ENCODE results near the gene CAMSAP3.

Gene CAMSAP3

DNA sequence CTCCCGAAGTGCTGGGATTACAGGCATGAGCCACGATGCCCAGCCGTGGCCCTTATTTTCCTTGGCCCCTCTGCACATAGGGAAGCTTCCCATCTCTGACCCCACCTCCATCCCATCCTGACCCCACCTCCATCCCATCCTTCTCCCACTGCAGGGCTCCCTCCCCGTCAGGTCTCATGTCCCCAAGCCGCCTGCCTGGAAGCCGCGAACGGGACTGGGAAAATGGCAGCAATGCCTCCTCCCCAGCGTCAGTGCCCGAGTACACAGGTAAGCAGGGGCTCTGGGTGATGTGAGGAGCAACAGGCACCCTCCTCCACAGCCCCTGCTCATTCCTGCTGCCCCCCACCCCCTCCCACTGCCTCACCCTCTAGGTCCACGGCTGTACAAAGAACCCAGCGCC is 21.5 kb downstream of the CAMSAP3 start:
- DNase-seq (no peak), ATAC-seq (ENCODE audit: insufficient read depth, low read depth) (no peak)
- no peaks in the 10 kb centered on the region for H3K27me3 ChIP-seq (ENCODE audit: insufficient read depth, low read length, poor library complexity)
- no peak overlapping the region for H3K27ac ChIP-seq (ENCODE audit: low read length)
- no peak overlapping the region for H3K9ac ChIP-seq (ENCODE audit: low read depth, low read length)
- no peaks in the 10 kb centered on the region for H3K4me1 ChIP-seq (ENCODE audit: insufficient read depth, low read length)
- TF ChIP-seq, protein P1, sequence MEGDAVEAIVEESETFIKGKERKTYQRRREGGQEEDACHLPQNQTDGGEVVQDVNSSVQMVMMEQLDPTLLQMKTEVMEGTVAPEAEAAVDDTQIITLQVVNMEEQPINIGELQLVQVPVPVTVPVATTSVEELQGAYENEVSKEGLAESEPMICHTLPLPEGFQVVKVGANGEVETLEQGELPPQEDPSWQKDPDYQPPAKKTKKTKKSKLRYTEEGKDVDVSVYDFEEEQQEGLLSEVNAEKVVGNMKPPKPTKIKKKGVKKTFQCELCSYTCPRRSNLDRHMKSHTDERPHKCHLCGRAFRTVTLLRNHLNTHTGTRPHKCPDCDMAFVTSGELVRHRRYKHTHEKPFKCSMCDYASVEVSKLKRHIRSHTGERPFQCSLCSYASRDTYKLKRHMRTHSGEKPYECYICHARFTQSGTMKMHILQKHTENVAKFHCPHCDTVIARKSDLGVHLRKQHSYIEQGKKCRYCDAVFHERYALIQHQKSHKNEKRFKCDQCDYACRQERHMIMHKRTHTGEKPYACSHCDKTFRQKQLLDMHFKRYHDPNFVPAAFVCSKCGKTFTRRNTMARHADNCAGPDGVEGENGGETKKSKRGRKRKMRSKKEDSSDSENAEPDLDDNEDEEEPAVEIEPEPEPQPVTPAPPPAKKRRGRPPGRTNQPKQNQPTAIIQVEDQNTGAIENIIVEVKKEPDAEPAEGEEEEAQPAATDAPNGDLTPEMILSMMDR (IDR thresholded peaks at IDR 0.05; ENCODE audit: borderline replicate concordance, extremely low read depth, low read length, poor library complexity, severe bottlenecking) = no peak
- TF ChIP-seq EZH2 (IDR thresholded peaks at IDR 0.05; ENCODE audit: borderline replicate concordance, low read depth, low read length, severe bottlenecking) = no peak
- H3K79me2 ChIP-seq (ENCODE audit: insufficient read depth, low read length) = no peaks in the 10 kb centered on the region
- no peak overlapping the region for H2AFZ ChIP-seq (ENCODE audit: low read depth, low read length)
- 0 out of 2 replicates have a peak, but pooled peaks cover 7% of the 10 kb centered on the region for H4K20me1 ChIP-seq (ENCODE audit: insufficient read depth, low read length)
- no peak overlapping the region for H3K4me2 ChIP-seq (ENCODE audit: insufficient read depth, low read length)
- peaks cover 30% of the 10 kb centered on the region for H3K36me3 ChIP-seq (ENCODE audit: insufficient read depth, low read length)
- no peaks in the 10 kb centered on the region for H3K9me3 ChIP-seq (ENCODE audit: insufficient read depth, low read length, severe bottlenecking)
- no peak overlapping the region for H3K4me3 ChIP-seq (ENCODE audit: low read depth in 1 of 2, low read length in 2 of 2)

DNA sequence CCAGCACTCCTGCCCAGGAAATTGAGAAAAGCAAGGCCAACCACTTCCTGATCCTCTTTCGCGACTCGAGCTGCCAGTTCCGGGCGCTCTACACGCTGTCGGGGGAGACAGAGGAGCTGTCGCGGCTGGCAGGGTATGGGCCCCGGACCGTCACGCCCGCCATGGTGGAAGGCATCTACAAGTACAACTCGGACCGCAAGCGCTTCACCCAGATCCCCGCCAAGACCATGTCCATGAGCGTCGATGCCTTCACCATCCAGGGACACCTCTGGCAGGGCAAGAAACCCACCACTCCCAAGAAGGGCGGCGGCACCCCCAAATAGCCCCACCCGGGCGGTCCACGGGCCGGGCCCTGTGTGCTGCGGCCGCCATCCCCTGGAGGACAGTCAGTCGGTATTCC is 22.1 kb downstream of the CAMSAP3 start:
- no peak overlapping the region for H3K27ac ChIP-seq (ENCODE audit: low read length)

DNA sequence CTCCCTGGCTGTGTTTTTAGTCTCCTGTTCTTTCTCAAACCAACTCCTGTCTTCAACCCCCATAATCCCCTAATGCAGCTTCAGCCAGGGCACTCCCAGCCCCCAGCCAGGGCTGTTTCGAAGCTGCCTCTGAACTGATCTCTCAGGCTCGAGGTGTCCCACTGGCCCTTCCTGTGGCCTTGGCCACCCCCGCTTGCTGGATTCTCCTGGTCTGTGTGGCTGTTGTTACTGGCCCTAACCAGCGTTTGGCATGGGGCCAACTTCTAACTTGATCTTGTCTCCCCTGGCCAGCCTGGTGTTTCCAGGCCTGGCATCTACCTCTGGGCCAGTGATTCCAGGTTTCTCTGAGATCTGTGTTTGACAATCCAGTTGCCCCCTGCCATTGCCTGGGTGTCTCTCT is 22.7 kb downstream of the CAMSAP3 start:
- peaks cover 42% of the 10 kb centered on the region for H3K36me3 ChIP-seq (ENCODE audit: insufficient read depth, low read length)
- H3K27me3 ChIP-seq (ENCODE audit: insufficient read depth, low read length, poor library complexity) = no peaks in the 10 kb centered on the region
- DNase-seq (no peak), ATAC-seq (ENCODE audit: insufficient read depth, low read depth) (no peak; the same call in 2 of the 3 replicates)
- no peak overlapping the region for H2AFZ ChIP-seq (ENCODE audit: low read depth, low read length)
- peaks cover 13% of the 10 kb centered on the region for H4K20me1 ChIP-seq (ENCODE audit: insufficient read depth, low read length)
- no peaks in the 10 kb centered on the region for H3K4me1 ChIP-seq (ENCODE audit: insufficient read depth, low read length)
- TF ChIP-seq, protein P1 (IDR thresholded peaks at IDR 0.05; ENCODE audit: borderline replicate concordance, extremely low read depth, low read length, poor library complexity, severe bottlenecking) = no peak
- TF ChIP-seq EZH2 (IDR thresholded peaks at IDR 0.05; ENCODE audit: borderline replicate concordance, low read depth, low read length, severe bottlenecking) = no peak
- no peak overlapping the region for H3K4me2 ChIP-seq (ENCODE audit: insufficient read depth, low read length)
- H3K9ac ChIP-seq (ENCODE audit: low read depth, low read length) = no peak overlapping the region
- no peak overlapping the region for H3K27ac ChIP-seq (ENCODE audit: low read length)
- no peaks in the 10 kb centered on the region for H3K9me3 ChIP-seq (ENCODE audit: insufficient read depth, low read length, severe bottlenecking)
- no peaks in the 10 kb centered on the region for H3K79me2 ChIP-seq (ENCODE audit: insufficient read depth, low read length)
- H3K4me3 ChIP-seq (ENCODE audit: low read depth in 1 of 2, low read length in 2 of 2) = no peak overlapping the region

More for the DNA sequence above, 22.1 kb downstream of the CAMSAP3 start:
- H3K4me1 ChIP-seq (ENCODE audit: insufficient read depth, low read length) = no peaks in the 10 kb centered on the region
- no peak for TF ChIP-seq EZH2 (IDR thresholded peaks at IDR 0.05; ENCODE audit: borderline replicate concordance, low read depth, low read length, severe bottlenecking)
- TF ChIP-seq, protein P1 (IDR thresholded peaks at IDR 0.05; ENCODE audit: borderline replicate concordance, extremely low read depth, low read length, poor library complexity, severe bottlenecking) = no peak
- peaks cover 8% of the 10 kb centered on the region for H4K20me1 ChIP-seq (ENCODE audit: insufficient read depth, low read length)
- H2AFZ ChIP-seq (ENCODE audit: low read depth, low read length) = no peak overlapping the region
- H3K4me2 ChIP-seq (ENCODE audit: insufficient read depth, low read length) = no peak overlapping the region
- ATAC-seq (ENCODE audit: insufficient read depth, low read depth) (no peak), DNase-seq (no peak)
- no peaks in the 10 kb centered on the region for H3K79me2 ChIP-seq (ENCODE audit: insufficient read depth, low read length)
- H3K9me3 ChIP-seq (ENCODE audit: insufficient read depth, low read length, severe bottlenecking) = no peaks in the 10 kb centered on the region
- H3K27me3 ChIP-seq (ENCODE audit: insufficient read depth, low read length, poor library complexity) = no peaks in the 10 kb centered on the region
- H3K4me3 ChIP-seq (ENCODE audit: low read depth in 1 of 2, low read length in 2 of 2) = no peak overlapping the region
- peaks cover 36% of the 10 kb centered on the region for H3K36me3 ChIP-seq (ENCODE audit: insufficient read depth, low read length)
- H3K9ac ChIP-seq (ENCODE audit: low read depth, low read length) = no peak overlapping the region

All from DND-41 (cell line).